ENCODE measurements around the gene LTO1.

DNA sequence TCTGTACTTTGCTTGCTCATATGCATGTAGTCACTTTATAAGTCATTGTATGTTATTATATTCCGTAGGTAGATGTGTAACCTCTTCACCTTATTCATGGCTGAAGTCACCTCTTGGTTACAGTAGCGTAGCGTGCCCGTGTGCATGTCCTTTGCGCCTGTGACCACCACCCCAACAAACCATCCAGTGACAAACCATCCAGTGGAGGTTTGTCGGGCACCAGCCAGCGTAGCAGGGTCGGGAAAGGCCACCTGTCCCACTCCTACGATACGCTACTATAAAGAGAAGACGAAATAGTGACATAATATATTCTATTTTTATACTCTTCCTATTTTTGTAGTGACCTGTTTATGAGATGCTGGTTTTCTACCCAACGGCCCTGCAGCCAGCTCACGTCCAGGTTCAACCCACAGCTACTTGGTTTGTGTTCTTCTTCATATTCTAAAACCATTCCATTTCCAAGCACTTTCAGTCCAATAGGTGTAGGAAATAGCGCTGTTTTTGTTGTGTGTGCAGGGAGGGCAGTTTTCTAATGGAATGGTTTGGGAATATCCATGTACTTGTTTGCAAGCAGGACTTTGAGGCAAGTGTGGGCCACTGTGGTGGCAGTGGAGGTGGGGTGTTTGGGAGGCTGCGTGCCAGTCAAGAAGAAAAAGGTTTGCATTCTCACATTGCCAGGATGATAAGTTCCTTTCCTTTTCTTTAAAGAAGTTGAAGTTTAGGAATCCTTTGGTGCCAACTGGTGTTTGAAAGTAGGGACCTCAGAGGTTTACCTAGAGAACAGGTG is 23.1 kb downstream of the LTO1 start:
- TF ChIP-seq CTCF (IDR thresholded peaks at IDR 0.05) (no peak), POLR2A (IDR thresholded peaks at IDR 0.05; ENCODE audit: low read depth) (no peak)
